Brain microvascular endothelial cell (primary cell): ENCODE measurements around the gene SCRG1.

Source experiments
- DNase-seq: peaks from one replicate; pipeline ENCODE4 v3.0.0-alpha.2; 2020
- H3K27ac ChIP-seq: fragments of 250-450 bp; sonication (Bioruptor Pico); 2 replicates; pipeline ENCODE4 v1.5.1; 2020; ENCODE audit warnings: mild to moderate bottlenecking, moderate library complexity
- H3K27me3 ChIP-seq: fragments of 250-450 bp; sonication (Bioruptor Pico); replicated peaks from 2 replicates; pipeline ENCODE4 v1.5.1; 2020; ENCODE audit warnings: mild to moderate bottlenecking
- H3K36me3 ChIP-seq: fragments of 250-450 bp; sonication (Bioruptor Pico); replicated peaks from 2 replicates; pipeline ENCODE4 v1.5.1; 2020; ENCODE audit warnings: mild to moderate bottlenecking
- H3K4me3 ChIP-seq: 2 replicates; pipeline ENCODE4 v1.5.1; 2011; ENCODE audit warnings: low read depth, mild to moderate bottlenecking, control low read depth, low read length, moderate library complexity
- in situ Hi-C: cut with HindIII; loops from 2 replicates; pipeline ENCODE4 v1.10.0; 2017; ENCODE audit warnings: low sequenced_read_pairs, low pct_ligation_motif_present
- TF ChIP-seq, protein P1 (sequence below): IDR thresholded peaks from 2 replicates; pipeline ENCODE4 v1.5.1; 2011; ENCODE audit warnings: low read depth, mild to moderate bottlenecking, moderate library complexity, low read length, control low read depth, inconsistent platforms; ENCODE audit errors: missing control alignments

Gene SCRG1

DNA sequence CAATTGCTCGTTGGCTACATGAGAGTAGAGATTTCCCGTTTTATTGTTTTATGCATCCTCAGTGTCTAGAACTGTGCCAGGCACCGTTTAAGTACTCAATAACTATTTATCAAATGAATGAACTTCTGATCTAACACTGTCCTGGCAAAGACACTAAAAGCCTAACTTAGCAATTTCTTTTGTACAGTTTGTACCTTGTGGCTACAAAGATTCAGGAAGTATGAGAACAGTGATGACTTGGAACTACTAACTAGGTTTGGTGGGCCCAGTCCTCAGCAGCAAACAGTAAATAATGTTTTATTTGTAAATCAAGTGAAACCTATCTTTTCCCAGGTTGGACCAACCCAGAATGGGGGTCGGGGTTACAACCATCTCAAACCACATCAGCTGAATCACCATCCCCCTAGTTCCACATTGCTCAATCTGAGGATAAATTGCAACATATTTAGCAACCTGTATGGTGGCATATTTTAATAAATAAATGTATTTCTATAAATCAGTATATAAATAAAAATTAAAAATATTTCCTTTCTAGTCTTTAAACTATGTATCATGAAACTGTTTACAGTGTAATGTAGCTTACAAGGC is 12.3 kb upstream of the SCRG1 start:
- Histone ChIP-seq H3K27me3 (no peaks in the 10 kb centered on the region), H3K27ac (no peak overlapping the region), H3K36me3 (no peaks in the 10 kb centered on the region), H3K4me3 (no peak overlapping the region)
- TF ChIP-seq, protein P1, sequence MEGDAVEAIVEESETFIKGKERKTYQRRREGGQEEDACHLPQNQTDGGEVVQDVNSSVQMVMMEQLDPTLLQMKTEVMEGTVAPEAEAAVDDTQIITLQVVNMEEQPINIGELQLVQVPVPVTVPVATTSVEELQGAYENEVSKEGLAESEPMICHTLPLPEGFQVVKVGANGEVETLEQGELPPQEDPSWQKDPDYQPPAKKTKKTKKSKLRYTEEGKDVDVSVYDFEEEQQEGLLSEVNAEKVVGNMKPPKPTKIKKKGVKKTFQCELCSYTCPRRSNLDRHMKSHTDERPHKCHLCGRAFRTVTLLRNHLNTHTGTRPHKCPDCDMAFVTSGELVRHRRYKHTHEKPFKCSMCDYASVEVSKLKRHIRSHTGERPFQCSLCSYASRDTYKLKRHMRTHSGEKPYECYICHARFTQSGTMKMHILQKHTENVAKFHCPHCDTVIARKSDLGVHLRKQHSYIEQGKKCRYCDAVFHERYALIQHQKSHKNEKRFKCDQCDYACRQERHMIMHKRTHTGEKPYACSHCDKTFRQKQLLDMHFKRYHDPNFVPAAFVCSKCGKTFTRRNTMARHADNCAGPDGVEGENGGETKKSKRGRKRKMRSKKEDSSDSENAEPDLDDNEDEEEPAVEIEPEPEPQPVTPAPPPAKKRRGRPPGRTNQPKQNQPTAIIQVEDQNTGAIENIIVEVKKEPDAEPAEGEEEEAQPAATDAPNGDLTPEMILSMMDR, result no peak
- DNase-seq, result no peak
- in situ Hi-C loops, result no loop called here

DNA sequence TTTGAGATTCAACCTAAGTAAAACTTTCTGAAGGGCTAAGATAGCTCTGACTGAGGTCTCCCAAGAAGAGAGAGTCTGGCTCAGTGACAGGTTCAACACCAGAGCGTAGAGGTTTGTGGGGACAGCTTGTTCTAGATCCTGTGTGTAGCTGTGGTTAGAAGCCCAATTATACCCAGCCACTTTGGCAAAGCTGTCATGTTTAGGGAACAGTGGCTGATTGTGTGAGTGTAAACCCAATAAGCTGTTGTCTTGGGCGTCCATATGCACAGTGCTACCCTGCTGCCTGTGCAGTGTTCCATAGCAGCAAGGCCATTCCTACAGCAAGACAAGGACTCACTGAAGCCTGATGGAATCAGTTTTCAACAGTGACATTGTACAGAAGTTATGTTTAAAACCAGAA is 11.2 kb upstream of the SCRG1 start:
- in situ Hi-C loops, result no loop called here
- Histone ChIP-seq H3K27me3 (no peaks in the 10 kb centered on the region), H3K27ac (no peak overlapping the region), H3K36me3 (no peaks in the 10 kb centered on the region), H3K4me3 (no peak overlapping the region)
- TF ChIP-seq, protein P1, result no peak
- no peak for DNase-seq

DNA sequence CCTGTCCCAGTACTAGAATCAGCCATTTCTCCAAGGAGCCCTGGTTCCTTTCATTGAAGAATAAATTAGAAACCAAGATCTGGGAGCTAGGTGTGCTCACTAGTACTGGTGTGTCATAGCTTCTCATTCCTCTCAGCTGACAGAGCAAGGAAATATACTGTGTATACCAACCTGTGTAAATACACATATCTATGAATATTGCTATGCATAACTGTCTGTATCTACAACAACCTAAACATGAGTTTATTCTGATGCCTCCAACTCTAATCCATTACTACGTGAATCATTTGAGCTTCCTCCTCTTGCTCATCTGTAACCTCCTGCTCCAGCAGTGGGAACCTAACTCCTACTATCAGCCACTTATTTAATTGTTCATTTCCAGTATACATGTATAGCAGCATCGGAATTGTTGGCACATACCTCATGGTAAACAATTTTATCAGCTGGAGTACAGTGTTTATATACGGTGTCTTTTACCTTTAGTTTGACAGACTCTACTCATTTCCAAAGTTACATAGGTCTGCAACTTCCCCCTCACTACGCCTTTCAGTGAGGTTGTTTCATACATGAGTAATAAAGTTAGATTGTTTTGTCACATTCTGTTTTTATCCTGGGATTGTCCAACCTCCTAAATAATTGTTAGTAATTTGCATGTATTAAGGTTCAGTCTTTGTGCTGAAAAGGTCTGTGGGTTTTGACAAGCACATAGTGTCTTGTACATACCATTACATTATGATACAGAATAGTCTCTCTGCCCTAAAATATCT is 7.1 kb upstream of the SCRG1 start:
- no peaks in the 10 kb centered on the region for H3K36me3 ChIP-seq
- H3K27ac ChIP-seq, result no peak overlapping the region
- DNase-seq, result no peak
- no peak overlapping the region for H3K4me3 ChIP-seq
- in situ Hi-C loops, result no loop called here
- TF ChIP-seq, protein P1, result no peak
- no peaks in the 10 kb centered on the region for H3K27me3 ChIP-seq

DNA sequence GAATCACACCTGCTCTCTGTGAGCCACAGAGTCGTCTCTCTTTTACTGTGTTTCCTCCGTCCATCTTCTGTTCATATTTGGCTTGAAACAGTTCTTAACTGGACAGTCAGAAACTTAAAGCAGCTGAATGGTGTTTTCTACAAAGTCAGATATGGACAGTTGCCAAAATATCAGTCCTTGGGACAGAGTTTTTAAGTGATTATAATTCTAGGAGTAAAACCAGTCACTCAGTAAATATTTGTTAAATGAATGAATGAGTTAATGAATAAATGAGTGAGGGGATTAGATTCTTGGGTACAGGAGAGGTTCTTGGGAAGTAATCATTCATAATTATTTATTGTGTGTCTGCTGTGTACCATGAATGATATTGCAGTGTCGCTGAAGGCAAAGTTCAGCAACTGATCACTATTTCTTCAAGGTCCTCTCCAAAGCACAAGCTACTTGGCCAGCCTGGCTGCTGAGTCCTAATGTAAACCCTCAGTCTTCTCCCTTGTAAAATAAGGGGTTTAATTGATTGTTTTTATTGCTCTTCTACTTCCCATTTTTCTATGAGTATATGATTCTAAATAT is 5.5 kb upstream of the SCRG1 start:
- in situ Hi-C loops, result no loop called here

DNA sequence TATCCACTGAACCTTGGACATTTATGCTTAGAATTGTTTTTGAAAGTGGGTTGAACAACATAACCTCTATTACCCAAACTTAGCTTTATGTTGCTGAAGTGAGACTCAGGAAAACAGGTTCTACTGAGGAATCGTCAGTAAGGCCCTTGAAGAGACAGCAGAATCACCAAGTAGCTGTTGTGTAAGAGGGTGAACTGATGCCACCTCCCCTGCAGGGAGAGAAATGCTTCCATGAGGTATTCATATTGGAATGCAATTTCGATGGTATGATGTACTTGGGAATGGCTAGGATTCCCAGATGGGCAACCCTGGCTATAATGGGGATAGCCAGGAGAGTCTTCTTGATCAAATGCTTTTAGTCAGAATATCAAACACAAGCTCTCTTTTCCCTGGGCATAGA is 4.1 kb upstream of the SCRG1 start:
- Histone ChIP-seq H3K36me3 (no peaks in the 10 kb centered on the region), H3K27ac (no peak overlapping the region), H3K4me3 (no peak overlapping the region), H3K27me3 (no peaks in the 10 kb centered on the region)
- TF ChIP-seq, protein P1, result no peak
- DNase-seq, result no peak
- in situ Hi-C loops, result no loop called here

More for the DNA sequence above, 5.5 kb upstream of the SCRG1 start:
- no peak overlapping the region for H3K27ac ChIP-seq
- no peak for DNase-seq
- no peak overlapping the region for H3K4me3 ChIP-seq
- no peaks in the 10 kb centered on the region for H3K27me3 ChIP-seq
- no peaks in the 10 kb centered on the region for H3K36me3 ChIP-seq
- TF ChIP-seq, protein P1, result no peak
